WTC11 (cell line): ENCODE measurements around the gene SWI5. TPM values are rescaled to one million over a fixed set of nuclear protein-coding genes. Genes with fewer than 3 reads are reported as not detected.

Experiments used
- ATAC-seq: fragments of 200-7000 bp; cut with Tn5 transposase; 2 replicates; pipeline ENCODE4 v1.10.0; 2021; ENCODE audit warnings: mild to moderate bottlenecking, moderate library complexity
- CTCF ChIA-PET: fragments of 300-600 bp; sonication (Branson Sonifier 250); formaldehyde crosslinking; loops from one replicate; lab custom pipeline; 2021; ENCODE audit warnings: antibody characterized with exemption; lab: Charles Lee
- POLR2A ChIA-PET: fragments of 350-600 bp; sonication (Branson Sonifier 250); formaldehyde crosslinking; loops from one replicate; lab custom pipeline; 2021; ENCODE audit warnings: antibody characterized with exemption; lab: Charles Lee
- DNase-seq: peaks from one replicate; pipeline ENCODE4 v3.0.0; 2021; ENCODE audit warnings: low spot score
- H3K27ac Mint-ChIP-seq: 2 replicates; pipeline ENCODE4 v1.8.0; 2021; ENCODE audit warnings: mixed read lengths
- H3K27me3 Mint-ChIP-seq: 2 replicates; pipeline ENCODE4 v1.8.0; 2021; ENCODE audit warnings: low read depth, mild to moderate bottlenecking, moderate library complexity, mixed read lengths
- H3K36me3 Mint-ChIP-seq: 2 replicates; pipeline ENCODE4 v1.8.0; 2021; ENCODE audit warnings: mixed read lengths
- H3K4me1 Mint-ChIP-seq: 2 replicates; pipeline ENCODE4 v1.8.0; 2022; ENCODE audit warnings: mixed read lengths
- H3K4me3 Mint-ChIP-seq: 2 replicates; pipeline ENCODE4 v1.8.0; 2021; ENCODE audit warnings: mild to moderate bottlenecking, moderate library complexity, mixed read lengths
- H3K9me3 Mint-ChIP-seq: 2 replicates; pipeline ENCODE4 v1.8.0; 2021; ENCODE audit warnings: mixed read lengths
- AFF4 ChIP-seq: sonication (generic); formaldehyde crosslinking; IDR thresholded peaks from 2 replicates; pipeline ENCODE4 v1.8.1; 2023; ENCODE audit warnings: mild to moderate bottlenecking, missing genetic modification reagents, borderline replicate concordance
- ATF2 ChIP-seq: sonication (generic); formaldehyde crosslinking; IDR thresholded peaks from 2 replicates; pipeline ENCODE4 v1.8.1; 2022; ENCODE audit warnings: low read depth, missing genetic modification reagents, borderline replicate concordance
- ATF6 ChIP-seq: sonication (generic); formaldehyde crosslinking; IDR thresholded peaks from 2 replicates; pipeline ENCODE4 v1.8.1; 2023; ENCODE audit warnings: mild to moderate bottlenecking, missing genetic modification reagents
- CTCF ChIP-seq: fragments of 200-600 bp; IDR thresholded peaks from 2 replicates; pipeline ENCODE4 v1.8.0; 2022; ENCODE audit warnings: antibody characterized with exemption
- ERG ChIP-seq: fragments of 250-450 bp; sonication (Bioruptor Pico); IDR thresholded peaks from 2 replicates; pipeline ENCODE4 v1.8.0; 2021; ENCODE audit warnings: mild to moderate bottlenecking
- KAT7 ChIP-seq: sonication (generic); formaldehyde crosslinking; IDR thresholded peaks from 2 replicates; pipeline ENCODE4 v1.8.1; 2023; ENCODE audit warnings: missing genetic modification reagents, mild to moderate bottlenecking, borderline replicate concordance
- NFE2L1 ChIP-seq: sonication (generic); formaldehyde crosslinking; IDR thresholded peaks from 2 replicates; pipeline ENCODE4 v1.8.1; 2023; ENCODE audit warnings: missing genetic modification reagents
- NR1H2 ChIP-seq: sonication (generic); formaldehyde crosslinking; IDR thresholded peaks from 2 replicates; pipeline ENCODE4 v1.9.0; 2021; ENCODE audit warnings: mild to moderate bottlenecking, moderate library complexity, missing genetic modification reagents
- PRRX2 ChIP-seq: fragments of 250-450 bp; sonication (Bioruptor Pico); IDR thresholded peaks from 2 replicates; pipeline ENCODE4 v1.8.0; 2021; ENCODE audit warnings: mild to moderate bottlenecking
- RELA ChIP-seq: sonication (generic); formaldehyde crosslinking; IDR thresholded peaks from 2 replicates; pipeline ENCODE4 v1.8.1; 2022; ENCODE audit warnings: missing genetic modification reagents, mild to moderate bottlenecking, borderline replicate concordance
- SMAD3 ChIP-seq: sonication (generic); formaldehyde crosslinking; IDR thresholded peaks from 2 replicates; pipeline ENCODE4 v1.8.0; 2022; ENCODE audit warnings: missing genetic modification reagents, mild to moderate bottlenecking, borderline replicate concordance
- SMAD4 ChIP-seq: sonication (generic); formaldehyde crosslinking; IDR thresholded peaks from 2 replicates; pipeline ENCODE4 v1.8.0; 2022; ENCODE audit warnings: mild to moderate bottlenecking, missing genetic modification reagents
- SP1 ChIP-seq: sonication (generic); formaldehyde crosslinking; conservative IDR thresholded peaks from 2 replicates; pipeline ENCODE4 v1.8.1; 2022; ENCODE audit warnings: missing genetic modification reagents
- USF1 ChIP-seq: sonication (generic); formaldehyde crosslinking; IDR thresholded peaks from 2 replicates; pipeline ENCODE4 v1.8.0; 2022; ENCODE audit warnings: mild to moderate bottlenecking, missing genetic modification reagents
- ZNF671 ChIP-seq: fragments of 250-450 bp; sonication (Bioruptor Pico); IDR thresholded peaks from 2 replicates; pipeline ENCODE4 v1.8.0; 2021; ENCODE audit warnings: mild to moderate bottlenecking
- ZSCAN18 ChIP-seq: fragments of 250-450 bp; sonication (Bioruptor Pico); IDR thresholded peaks from 2 replicates; pipeline ENCODE4 v2.1.2; 2022; ENCODE audit warnings: mild to moderate bottlenecking, moderate library complexity
- total RNA-seq: library from RNA; stranded (reverse); gene quantifications from 3 replicates; pipeline ENCODE4 v1.2.3, GENCODE V29; 2021

Gene SWI5
- total RNA-seq, 1 experiment from 2014 or later: 26.2 TPM

- peaks cover 19% of the 10 kb centered on the region for H3K4me1 Mint-ChIP-seq
- ATAC-seq (peak; percentile 76), DNase-seq (peak; percentile 74)
- H3K9me3 Mint-ChIP-seq: no peaks in the 10 kb centered on the region
- H3K27me3 Mint-ChIP-seq: peaks cover 9% of the 10 kb centered on the region
- TF ChIP-seq KAT7 (CRISPR knock-in tag): no peak
- TF ChIP-seq ATF2 (CRISPR knock-in tag): no peak
- TF ChIP-seq NFE2L1 (CRISPR knock-in tag): no peak
- no peak for TF ChIP-seq PRRX2
- no peak for TF ChIP-seq NR1H2 (CRISPR knock-in tag)
- TF ChIP-seq AFF4: no peak
- TF ChIP-seq ERG (CRISPR knock-in tag): no peak
- TF ChIP-seq ZSCAN18 (CRISPR knock-in tag): no peak
- TF ChIP-seq SP1 (CRISPR knock-in tag): no peak
- no peak for TF ChIP-seq CTCF
- TF ChIP-seq ZNF671 (CRISPR knock-in tag): no peak
- no peak for TF ChIP-seq SMAD3 (CRISPR knock-in tag)
- TF ChIP-seq SMAD4 (CRISPR knock-in tag): no peak
- TF ChIP-seq, all 79 proteins: peak for 0
- ChIA-PET CTCF (interaction anchor here (1.2 to 2.3 kb wide), 3 partner anchors 9 to 26 kb away, joined by 4 to 17 read pairs (median 4); no protein-coding TSS in a partner anchor), POLR2A (interaction anchor here (0.9 kb wide), 1 partner anchor 31 kb away, joined by 3 read pairs; the partner anchor contains the start of genes GOLGA2 and SWI5)
- Mint-ChIP-seq H3K36me3 (peaks cover 4% of the 10 kb centered on the region), H3K4me3 (no peak overlapping the region), H3K27ac (no peak overlapping the region)
Observed at GRCh38 chr9:128244837-128245231, 31.2 kb upstream of the SWI5 start.

- Mint-ChIP-seq H3K36me3 (peaks cover 4% of the 10 kb centered on the region), H3K9me3 (no peaks in the 10 kb centered on the region), H3K27ac (no peak overlapping the region), H3K4me1 (peaks cover 21% of the 10 kb centered on the region), H3K4me3 (no peak overlapping the region), H3K27me3 (peaks cover 9% of the 10 kb centered on the region)
- TF ChIP-seq USF1 (CRISPR knock-in tag) (no peak), RELA (CRISPR knock-in tag) (no peak), ATF6 (CRISPR knock-in tag) (no peak)
- ChIA-PET POLR2A (no interaction called here), CTCF (interaction anchor here (1.2 to 2.3 kb wide), 3 partner anchors 10 to 27 kb away, joined by 4 to 17 read pairs (median 4); no protein-coding TSS in a partner anchor)
- ATAC-seq (no peak), DNase-seq (no peak)
Observed at GRCh38 chr9:128245421-128246151, 30.5 kb upstream of the SWI5 start.
